Activated CD4-positive, alpha-beta T cell treated with anti-CD3 and anti-CD28 coated beads for 36 hours (primary cell): ENCODE measurements around the gene HPSE. TPM values are rescaled to one million over a fixed set of nuclear protein-coding genes. Genes with fewer than 3 reads are reported as not detected.

Source experiments
- ATAC-seq: fragments of 200-7000 bp; cut with Tn5 transposase; one replicate; pipeline ENCODE4 v1.10.0; 2021; ENCODE audit warnings: mild to moderate bottlenecking, moderate library complexity
- CTCF ChIA-PET: fragments of 350-600 bp; sonication (Branson Sonifier 250); formaldehyde crosslinking; loops from one replicate; lab custom pipeline; 2021; ENCODE audit warnings: antibody characterized with exemption; lab: Charles Lee
- POLR2A ChIA-PET: fragments of 350-600 bp; sonication (Branson Sonifier 250); formaldehyde crosslinking; loops from one replicate; lab custom pipeline; 2021; ENCODE audit warnings: antibody characterized with exemption, inconsistent platforms; lab: Charles Lee
- DNase-seq: peaks from one replicate; pipeline ENCODE4 v3.0.0-alpha.2; 2020
- H3K27ac Mint-ChIP-seq: one replicate; pipeline ENCODE4 v1.8.0; 2021; ENCODE audit warnings: mixed read lengths
- H3K27me3 Mint-ChIP-seq: one replicate; pipeline ENCODE4 v1.8.0; 2021; ENCODE audit warnings: mixed read lengths
- H3K36me3 Mint-ChIP-seq: one replicate; pipeline ENCODE4 v1.8.0; 2021; ENCODE audit warnings: low read depth, mixed read lengths
- H3K4me1 Mint-ChIP-seq: one replicate; pipeline ENCODE4 v1.8.0; 2021; ENCODE audit warnings: mixed read lengths
- H3K4me3 Mint-ChIP-seq: one replicate; pipeline ENCODE4 v1.8.0; 2021; ENCODE audit warnings: mild to moderate bottlenecking, moderate library complexity, mixed read lengths
- H3K9me3 Mint-ChIP-seq: one replicate; pipeline ENCODE4 v1.8.0; 2021; ENCODE audit warnings: low read depth, mixed read lengths
- intact Hi-C, 2 experiments: fragments of 100-400 bp; cut with DNase I in 1 of 2; cut with micrococcal nuclease in 1 of 2; formaldehyde crosslinking; loops; one replicate each; pipeline versions ENCODE4 v1.14.2 to v1.15.1; 2022 to 2024; cut with DNase I, micrococcal nuclease
- total RNA-seq, 2 experiments: library from RNA; stranded (reverse); gene quantifications; one replicate each; pipeline ENCODE4 v1.2.3, GENCODE V29; 2021

Gene HPSE
- total RNA-seq, 2 experiments from 2014 or later, result 11.4 TPM

DNA sequence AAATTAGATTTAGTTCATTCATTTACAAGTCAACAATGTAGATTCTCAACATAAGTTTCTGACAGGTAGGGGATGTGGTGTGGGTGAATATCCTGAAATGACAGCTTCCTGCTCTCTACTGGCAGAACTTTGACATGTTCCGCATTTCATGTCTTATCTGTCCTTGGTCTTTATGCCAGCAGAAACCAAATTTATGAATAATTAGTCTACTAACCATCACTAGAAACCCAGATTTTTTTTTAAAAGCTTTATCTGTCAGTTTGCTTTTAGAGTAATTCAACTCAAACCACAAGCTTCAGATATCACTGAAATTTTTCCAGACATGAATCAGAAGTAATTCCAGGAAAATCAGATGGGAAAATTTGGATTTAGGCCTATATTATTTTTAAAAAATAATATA lies 68.0 kb downstream of the HPSE start:
- no peak overlapping the region for H3K27ac Mint-ChIP-seq
- H3K27me3 Mint-ChIP-seq, result no peaks in the 10 kb centered on the region
- ChIA-PET POLR2A (interaction anchor here (0.6 kb wide), 1 partner anchor 138 kb away, joined by 3 read pairs; no protein-coding TSS in a partner anchor), CTCF (interaction anchor here (0.6 to 4.7 kb wide), 6 partner anchors 14 to 237 kb away, joined by 3 to 31 read pairs (median 4); no protein-coding TSS in a partner anchor)
- H3K4me1 Mint-ChIP-seq, result peaks cover 10% of the 10 kb centered on the region
- H3K36me3 Mint-ChIP-seq, result peaks cover 22% of the 10 kb centered on the region
- intact Hi-C loops, result no loop called here
- no peak overlapping the region for H3K4me3 Mint-ChIP-seq
- no peaks in the 10 kb centered on the region for H3K9me3 Mint-ChIP-seq
- DNase-seq (no peak), ATAC-seq (peak; percentile 72)

GRCh38 chr4:83263106-83263505 lies 71.5 kb downstream of the HPSE start:
- H3K4me1 Mint-ChIP-seq, result peaks cover 5% of the 10 kb centered on the region
- H3K27ac Mint-ChIP-seq, result no peak overlapping the region
- CTCF ChIA-PET, result interaction anchor here (0.6 to 4.2 kb wide), 6 partner anchors 9 to 876 kb away, joined by 3 to 25 read pairs (median 4); partner anchors contain the start of gene COQ2
- H3K36me3 Mint-ChIP-seq, result peaks cover 23% of the 10 kb centered on the region
- no peaks in the 10 kb centered on the region for H3K9me3 Mint-ChIP-seq
- intact Hi-C loops, result loop anchor here in 1 of 2 experiments (5.0 kb wide), 1 partner anchor 411 kb away; no protein-coding TSS in a partner anchor
- no peak overlapping the region for H3K4me3 Mint-ChIP-seq
- no peak for DNase-seq
- H3K27me3 Mint-ChIP-seq, result no peaks in the 10 kb centered on the region
- POLR2A ChIA-PET, result no interaction called here
- ATAC-seq, result no peak

- ChIA-PET POLR2A (no interaction called here), CTCF (interaction anchor here (0.7 to 4.2 kb wide), 10 partner anchors 9 to 443 kb away, joined by 3 to 25 read pairs (median 4); partner anchors contain the start of gene COQ2)
- no peak overlapping the region for H3K27ac Mint-ChIP-seq
- DNase-seq, result no peak
- H3K27me3 Mint-ChIP-seq, result no peaks in the 10 kb centered on the region
- H3K4me3 Mint-ChIP-seq, result no peak overlapping the region
- no peaks in the 10 kb centered on the region for H3K9me3 Mint-ChIP-seq
- intact Hi-C loops, result loop anchor here in 1 of 2 experiments (5.0 kb wide), 1 partner anchor 410 kb away; no protein-coding TSS in a partner anchor
- H3K36me3 Mint-ChIP-seq, result peaks cover 23% of the 10 kb centered on the region
- H3K4me1 Mint-ChIP-seq, result peaks cover 3% of the 10 kb centered on the region
- ATAC-seq, result no peak
Measured at GRCh38 chr4:83262682-83263081, 72.0 kb downstream of the HPSE start.

GRCh38 chr4:83261307-83261706 lies 73.3 kb downstream of the HPSE start:
- H3K36me3 Mint-ChIP-seq, result peaks cover 23% of the 10 kb centered on the region
- ChIA-PET CTCF (interaction anchor here (0.7 to 4.2 kb wide), 13 partner anchors 9 to 419 kb away, joined by 3 to 25 read pairs (median 5); partner anchors contain the start of gene COQ2), POLR2A (no interaction called here)
- no peaks in the 10 kb centered on the region for H3K9me3 Mint-ChIP-seq
- H3K27ac Mint-ChIP-seq, result no peak overlapping the region
- H3K27me3 Mint-ChIP-seq, result no peaks in the 10 kb centered on the region
- no peak for ATAC-seq
- H3K4me3 Mint-ChIP-seq, result no peak overlapping the region
- DNase-seq, result no peak
- intact Hi-C loops, result loop anchor here in 1 of 2 experiments (5.0 kb wide), 1 partner anchor 409 kb away; no protein-coding TSS in a partner anchor
- no peaks in the 10 kb centered on the region for H3K4me1 Mint-ChIP-seq

GRCh38 chr4:83259586-83259985 lies 75.1 kb downstream of the HPSE start:
- Mint-ChIP-seq H3K36me3 (peaks cover 20% of the 10 kb centered on the region), H3K27me3 (no peaks in the 10 kb centered on the region), H3K27ac (no peak overlapping the region), H3K9me3 (no peaks in the 10 kb centered on the region), H3K4me3 (no peak overlapping the region), H3K4me1 (no peaks in the 10 kb centered on the region)
- ATAC-seq (no peak), DNase-seq (no peak)
- ChIA-PET POLR2A (no interaction called here), CTCF (interaction anchor here (0.6 to 4.2 kb wide), 6 partner anchors 8 to 222 kb away, joined by 3 to 25 read pairs (median 4); no protein-coding TSS in a partner anchor)
- intact Hi-C loops, result no loop called here

DNA sequence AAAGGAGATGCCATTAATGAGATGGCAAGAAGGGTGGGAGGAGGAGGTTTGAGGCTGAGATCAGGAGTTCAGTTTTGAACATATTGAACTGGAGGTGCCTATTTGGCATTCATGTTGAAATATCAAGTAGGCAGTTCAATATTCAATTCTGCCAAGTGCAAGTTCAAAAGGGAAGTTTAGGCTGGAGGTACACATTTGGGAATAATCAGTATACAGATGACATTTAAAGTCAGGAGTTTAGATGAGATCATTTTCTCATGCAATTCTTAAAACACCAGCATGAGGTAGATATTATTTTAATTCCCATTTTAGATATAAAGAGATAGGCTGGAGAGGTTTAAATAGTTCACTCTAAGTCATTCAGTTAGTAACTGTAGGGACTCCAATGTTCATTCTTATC lies 76.2 kb downstream of the HPSE start:
- no peak overlapping the region for H3K27ac Mint-ChIP-seq
- no peaks in the 10 kb centered on the region for H3K4me1 Mint-ChIP-seq
- no peak overlapping the region for H3K4me3 Mint-ChIP-seq
- H3K36me3 Mint-ChIP-seq, result peaks cover 20% of the 10 kb centered on the region
- H3K9me3 Mint-ChIP-seq, result no peaks in the 10 kb centered on the region
- H3K27me3 Mint-ChIP-seq, result no peaks in the 10 kb centered on the region
- ChIA-PET CTCF (interaction anchor here (1.1 kb wide), 1 partner anchor 22 kb away, joined by 3 read pairs; no protein-coding TSS in a partner anchor), POLR2A (no interaction called here)
- ATAC-seq (no peak), DNase-seq (no peak)
- intact Hi-C loops, result no loop called here

- H3K27me3 Mint-ChIP-seq, result no peaks in the 10 kb centered on the region
- H3K4me1 Mint-ChIP-seq, result peaks cover 5% of the 10 kb centered on the region
- POLR2A ChIA-PET, result interaction anchor here (0.6 kb wide), 1 partner anchor 18 kb away, joined by 4 read pairs; no protein-coding TSS in a partner anchor
- intact Hi-C loops, result no loop called here
- H3K27ac Mint-ChIP-seq, result no peak overlapping the region
- DNase-seq (no peak), ATAC-seq (no peak)
- H3K36me3 Mint-ChIP-seq, result peaks cover 18% of the 10 kb centered on the region
- H3K9me3 Mint-ChIP-seq, result no peaks in the 10 kb centered on the region
- CTCF ChIA-PET, result no interaction called here
- no peak overlapping the region for H3K4me3 Mint-ChIP-seq
Measured at GRCh38 chr4:83257811-83258210, 76.8 kb downstream of the HPSE start.

DNA sequence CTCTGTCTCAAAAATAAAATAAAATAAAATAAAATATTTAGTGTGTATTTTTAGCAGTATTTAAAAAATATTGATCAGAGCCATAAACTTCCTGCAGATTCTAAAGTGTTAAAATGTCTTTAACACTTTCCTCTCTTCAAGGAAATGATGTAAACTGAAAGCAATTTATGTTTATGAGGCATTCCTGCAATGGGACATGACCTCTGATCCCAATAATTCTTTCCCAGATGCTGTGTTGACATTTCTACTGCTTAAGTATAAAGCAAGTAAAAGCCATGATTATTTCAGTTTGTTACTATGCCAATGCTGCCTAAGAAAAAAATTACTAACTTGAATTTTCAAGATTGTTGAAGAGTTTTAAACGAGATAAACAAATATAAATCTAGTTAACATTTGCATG lies 79.1 kb downstream of the HPSE start:
- Mint-ChIP-seq H3K4me3 (no peak overlapping the region), H3K36me3 (peaks cover 11% of the 10 kb centered on the region), H3K9me3 (no peaks in the 10 kb centered on the region), H3K27me3 (no peaks in the 10 kb centered on the region), H3K27ac (no peak overlapping the region), H3K4me1 (peaks cover 24% of the 10 kb centered on the region)
- POLR2A ChIA-PET, result no interaction called here
- ATAC-seq (no peak), DNase-seq (no peak)
- intact Hi-C loops, result no loop called here
- CTCF ChIA-PET, result interaction anchor here (0.6 kb wide), 1 partner anchor 112 kb away, joined by 3 read pairs; no protein-coding TSS in a partner anchor

DNA sequence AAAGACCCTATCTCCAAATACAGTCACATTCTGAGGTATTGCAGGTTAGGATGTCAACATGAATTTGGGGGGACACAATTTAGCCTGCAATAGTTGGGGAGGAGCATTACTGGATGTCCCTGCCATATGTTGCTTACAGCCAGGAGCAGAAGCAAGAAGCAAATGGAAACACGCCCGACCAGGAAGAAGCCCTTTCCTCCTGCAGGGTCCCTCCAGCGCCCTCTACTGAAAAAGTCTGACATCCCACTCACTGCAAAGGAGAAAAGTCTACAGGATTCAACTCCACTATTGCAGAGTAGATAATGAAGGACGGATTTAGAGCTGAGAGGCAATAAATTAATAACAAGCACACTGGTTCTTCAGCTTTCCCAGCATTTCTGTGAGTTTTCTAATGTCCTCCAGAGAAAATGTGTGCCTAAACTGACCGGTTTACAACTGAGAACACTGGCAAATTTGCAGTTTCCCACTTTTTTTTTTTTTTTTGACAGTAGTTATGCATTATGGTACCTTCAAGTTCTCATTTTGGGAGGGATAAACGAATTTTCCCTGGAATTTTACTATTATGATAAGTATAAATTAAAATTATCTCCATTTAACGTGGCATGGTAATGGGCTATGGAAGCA lies 81.8 kb downstream of the HPSE start:
- ChIA-PET POLR2A (no interaction called here), CTCF (interaction anchor here (0.6 to 5.4 kb wide), 24 partner anchors 8 to 334 kb away, joined by 3 to 29 read pairs (median 4); partner anchors contain the start of genes COPS4 and PLAC8)
- no peak overlapping the region for H3K4me3 Mint-ChIP-seq
- ATAC-seq, result peak; percentile 91
- no peak overlapping the region for H3K27ac Mint-ChIP-seq
- no peaks in the 10 kb centered on the region for H3K36me3 Mint-ChIP-seq
- DNase-seq, result peak; percentile 80
- intact Hi-C loops, result loop anchor here (2.0 to 5.0 kb wide), 4 partner anchors 18 to 178 kb away; partner anchors contain the start of gene PLAC8 (in 1 of the 2)
- H3K27me3 Mint-ChIP-seq, result no peaks in the 10 kb centered on the region
- peaks cover 24% of the 10 kb centered on the region for H3K4me1 Mint-ChIP-seq
- no peaks in the 10 kb centered on the region for H3K9me3 Mint-ChIP-seq

GRCh38 chr4:83251447-83251830 lies 83.2 kb downstream of the HPSE start:
- no peak for ATAC-seq
- Mint-ChIP-seq H3K9me3 (no peaks in the 10 kb centered on the region), H3K36me3 (no peaks in the 10 kb centered on the region), H3K27me3 (no peaks in the 10 kb centered on the region), H3K4me3 (no peak overlapping the region), H3K27ac (no peak overlapping the region), H3K4me1 (peaks cover 24% of the 10 kb centered on the region)
- intact Hi-C loops, result loop anchor here in 1 of 2 experiments (5.0 kb wide), 1 partner anchor 139 kb away; the partner anchor contains the start of gene PLAC8
- POLR2A ChIA-PET, result interaction anchor here (1.3 kb wide), 1 partner anchor 177 kb away, joined by 6 read pairs; no protein-coding TSS in a partner anchor
- CTCF ChIA-PET, result interaction anchor here (0.5 to 5.4 kb wide), 19 partner anchors 10 to 214 kb away, joined by 3 to 29 read pairs (median 4); no protein-coding TSS in a partner anchor
- no peak for DNase-seq

- no peaks in the 10 kb centered on the region for H3K9me3 Mint-ChIP-seq
- DNase-seq, result no peak
- intact Hi-C loops, result loop anchor here in 1 of 2 experiments (5.0 kb wide), 1 partner anchor 139 kb away; the partner anchor contains the start of gene PLAC8
- no peak overlapping the region for H3K27ac Mint-ChIP-seq
- ChIA-PET CTCF (interaction anchor here (0.7 to 5.4 kb wide), 19 partner anchors 10 to 214 kb away, joined by 3 to 29 read pairs (median 4); no protein-coding TSS in a partner anchor), POLR2A (interaction anchor here (1.3 kb wide), 1 partner anchor 177 kb away, joined by 6 read pairs; no protein-coding TSS in a partner anchor)
- H3K36me3 Mint-ChIP-seq, result no peaks in the 10 kb centered on the region
- no peak for ATAC-seq
- peaks cover 24% of the 10 kb centered on the region for H3K4me1 Mint-ChIP-seq
- H3K4me3 Mint-ChIP-seq, result no peak overlapping the region
- no peaks in the 10 kb centered on the region for H3K27me3 Mint-ChIP-seq
Measured at GRCh38 chr4:83250687-83251446, 83.8 kb downstream of the HPSE start.
